GM12878 (cell line): ENCODE data around the gene ARFRP1.

Experiments used
- ATF7 ChIP-seq: fragments of 450-650 bp; IDR thresholded peaks from 2 replicates; pipeline ENCODE4 v1.6.1; 2016; ENCODE audit warnings: low read depth, mild to moderate bottlenecking
- CEBPB ChIP-seq, 2 experiments: fragments of 150-350 bp in 1 of 2; IDR thresholded peaks; 2 replicates each; pipeline ENCODE4 v1.6.1; 2012 to 2014; ENCODE audit warnings: low read depth in 2 of 2, low read length in 2 of 2, borderline replicate concordance in 1 of 2, inconsistent platforms in 1 of 2
- CREB1 ChIP-seq: IDR thresholded peaks from 2 replicates; pipeline ENCODE4 v1.6.1; 2012; ENCODE audit warnings: low read depth, mild to moderate bottlenecking, inconsistent platforms
- POLR2AphosphoS5 ChIP-seq: IDR thresholded peaks from 2 replicates; pipeline ENCODE4 v1.6.1; 2011; ENCODE audit warnings: mild to moderate bottlenecking, low read length, inconsistent platforms
- RBBP5 ChIP-seq: fragments of 200-600 bp; sonication (generic); conservative IDR thresholded peaks from 2 replicates; pipeline ENCODE4 v1.6.1; 2016
- SMC3 ChIP-seq: IDR thresholded peaks from 2 replicates; pipeline ENCODE4 v1.6.1; 2011; ENCODE audit warnings: low read length, improper control_type of control experiment, borderline replicate concordance

DNA sequence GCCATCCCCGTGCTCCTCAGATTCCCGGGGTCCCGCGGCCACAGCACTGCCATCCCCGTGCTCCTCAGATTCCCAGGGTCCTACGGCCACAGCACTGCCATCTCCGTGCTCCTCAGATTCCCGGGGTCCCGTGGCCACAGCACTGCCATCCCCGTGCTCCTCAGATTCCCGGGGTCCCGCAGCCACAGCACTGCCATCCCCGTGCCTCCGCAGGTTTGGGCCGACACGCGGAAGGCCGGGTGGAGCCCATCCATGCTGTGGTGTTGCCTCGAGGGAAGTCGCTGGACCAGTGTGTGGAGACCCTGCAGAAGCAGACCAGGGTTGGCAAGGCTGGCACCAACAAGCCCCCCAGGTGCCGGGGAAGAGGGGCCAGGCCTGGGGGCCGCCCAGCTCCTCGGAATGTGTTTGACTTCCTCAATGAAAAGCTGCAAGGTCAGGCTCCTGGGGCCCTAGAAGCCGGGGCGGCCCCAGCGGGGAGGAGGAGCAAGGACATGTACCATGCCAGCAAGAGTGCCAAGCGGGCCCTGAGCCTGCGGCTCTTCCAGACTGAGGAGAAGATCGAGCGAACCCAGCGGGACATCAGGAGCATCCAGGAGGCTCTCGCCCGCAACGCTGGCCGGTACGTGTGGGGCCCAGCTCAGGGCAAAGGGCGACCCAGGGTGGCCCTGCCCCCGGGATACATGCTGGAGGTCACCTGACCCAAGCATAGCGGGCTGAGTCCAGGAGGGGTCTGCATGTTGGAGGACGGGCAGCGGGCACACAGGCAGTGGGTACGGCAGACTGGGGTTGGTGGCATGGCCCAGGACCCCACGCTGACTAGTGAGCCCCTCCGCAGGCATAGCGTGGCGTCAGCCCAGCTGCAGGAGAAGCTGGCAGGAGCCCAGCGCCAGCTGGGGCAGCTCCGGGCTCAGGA, 27.4 kb upstream of the ARFRP1 start:
- TF ChIP-seq POLR2AphosphoS5 = no peak
- no peak for TF ChIP-seq CEBPB (IDR thresholded peaks at IDR 0.05; ENCODE audit: borderline replicate concordance in 1 of 2, low read depth in 2 of 2, low read length in 2 of 2)
- no peak for TF ChIP-seq CREB1
- no peak for TF ChIP-seq RBBP5
- TF ChIP-seq ATF7 = no peak
- no peak for TF ChIP-seq SMC3
